DOHH2 (cell line): Measurements from ENCODE around the gene CSNK2A1.

ENCODE experiments used
- EZH2phosphoT487 ChIP-seq: fragments of 200-600 bp; sonication (generic); IDR thresholded peaks from 2 replicates; pipeline ENCODE4 v1.6.1; 2017; ENCODE audit warnings: borderline replicate concordance, mild to moderate bottlenecking, antibody characterized with exemption, low read length, moderate library complexity, mixed read lengths
- TF ChIP-seq, protein P1 (sequence below): fragments of 200-600 bp; sonication (generic); IDR thresholded peaks from one replicate; pipeline ENCODE4 v1.5.1; 2014; ENCODE audit warnings: antibody characterized with exemption, mild to moderate bottlenecking, low read depth, low read length; ENCODE audit not compliant: poor library complexity, severe bottlenecking

DNA sequence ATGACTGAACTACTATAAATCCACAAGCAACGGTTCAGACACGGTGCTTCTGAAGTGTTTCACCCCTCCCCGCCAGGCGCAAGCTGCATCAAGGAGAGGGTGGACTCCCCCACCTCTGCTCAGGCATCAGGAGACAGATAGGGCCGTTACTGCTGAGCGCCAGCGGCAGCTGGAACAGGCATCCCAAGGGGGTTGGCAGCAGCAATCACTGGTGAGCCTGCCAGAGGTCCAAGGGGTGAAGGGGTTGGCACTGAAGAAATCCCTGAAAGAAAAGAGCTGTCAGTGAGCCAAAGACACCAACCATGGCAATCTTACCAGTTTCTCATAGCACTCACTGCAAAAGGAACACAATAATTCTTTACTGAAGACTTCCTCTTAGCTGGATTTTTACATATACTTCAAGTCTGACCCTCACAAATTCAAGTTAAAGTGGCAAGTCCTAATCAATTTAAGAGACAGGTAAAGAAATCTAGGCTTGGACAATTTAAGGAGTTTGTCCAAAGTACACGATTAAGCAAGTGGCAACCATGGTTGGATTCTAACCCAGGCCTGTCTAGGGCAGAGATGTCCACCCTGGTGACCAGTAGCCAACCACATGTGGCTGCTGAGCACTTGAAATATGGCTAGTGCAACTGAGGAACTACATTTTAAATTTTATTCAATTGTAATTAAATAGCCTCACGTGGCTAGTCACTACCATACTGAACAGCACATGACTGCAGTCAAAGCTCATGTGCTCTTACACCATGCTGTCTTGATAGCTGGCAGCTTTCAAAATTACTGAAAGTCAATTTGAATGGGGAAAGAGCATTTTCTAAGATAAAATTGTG, 59.6 kb downstream of the CSNK2A1 start:
- TF ChIP-seq, protein P1, sequence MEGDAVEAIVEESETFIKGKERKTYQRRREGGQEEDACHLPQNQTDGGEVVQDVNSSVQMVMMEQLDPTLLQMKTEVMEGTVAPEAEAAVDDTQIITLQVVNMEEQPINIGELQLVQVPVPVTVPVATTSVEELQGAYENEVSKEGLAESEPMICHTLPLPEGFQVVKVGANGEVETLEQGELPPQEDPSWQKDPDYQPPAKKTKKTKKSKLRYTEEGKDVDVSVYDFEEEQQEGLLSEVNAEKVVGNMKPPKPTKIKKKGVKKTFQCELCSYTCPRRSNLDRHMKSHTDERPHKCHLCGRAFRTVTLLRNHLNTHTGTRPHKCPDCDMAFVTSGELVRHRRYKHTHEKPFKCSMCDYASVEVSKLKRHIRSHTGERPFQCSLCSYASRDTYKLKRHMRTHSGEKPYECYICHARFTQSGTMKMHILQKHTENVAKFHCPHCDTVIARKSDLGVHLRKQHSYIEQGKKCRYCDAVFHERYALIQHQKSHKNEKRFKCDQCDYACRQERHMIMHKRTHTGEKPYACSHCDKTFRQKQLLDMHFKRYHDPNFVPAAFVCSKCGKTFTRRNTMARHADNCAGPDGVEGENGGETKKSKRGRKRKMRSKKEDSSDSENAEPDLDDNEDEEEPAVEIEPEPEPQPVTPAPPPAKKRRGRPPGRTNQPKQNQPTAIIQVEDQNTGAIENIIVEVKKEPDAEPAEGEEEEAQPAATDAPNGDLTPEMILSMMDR, result no peak
- no peak for TF ChIP-seq EZH2phosphoT487
